ENCODE data around the gene PRKCH.

Gene PRKCH

DNA sequence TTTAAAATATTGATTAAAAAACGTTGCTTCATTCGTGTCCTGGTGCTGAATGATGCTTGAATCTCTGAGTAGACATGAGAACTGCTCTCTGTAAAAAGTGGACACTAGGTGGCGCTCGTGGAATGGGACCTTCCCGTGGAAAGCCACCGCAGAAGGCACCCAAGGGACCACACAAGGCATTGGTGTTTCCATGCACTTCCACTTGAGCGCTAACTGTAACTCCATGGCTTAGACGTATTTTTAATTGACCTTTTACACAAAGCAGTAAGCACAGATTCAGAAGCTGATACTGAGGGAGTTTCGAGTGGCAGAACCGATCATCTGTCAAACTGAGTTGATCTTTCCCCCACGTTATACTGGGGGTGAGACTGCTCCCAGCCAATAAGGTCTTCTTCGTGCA is 135.3 kb downstream of the PRKCH start:
- H3K4me3 ChIP-seq (ENCODE audit: low read depth, low read length): no peak overlapping the region
- TF ChIP-seq, protein P1, sequence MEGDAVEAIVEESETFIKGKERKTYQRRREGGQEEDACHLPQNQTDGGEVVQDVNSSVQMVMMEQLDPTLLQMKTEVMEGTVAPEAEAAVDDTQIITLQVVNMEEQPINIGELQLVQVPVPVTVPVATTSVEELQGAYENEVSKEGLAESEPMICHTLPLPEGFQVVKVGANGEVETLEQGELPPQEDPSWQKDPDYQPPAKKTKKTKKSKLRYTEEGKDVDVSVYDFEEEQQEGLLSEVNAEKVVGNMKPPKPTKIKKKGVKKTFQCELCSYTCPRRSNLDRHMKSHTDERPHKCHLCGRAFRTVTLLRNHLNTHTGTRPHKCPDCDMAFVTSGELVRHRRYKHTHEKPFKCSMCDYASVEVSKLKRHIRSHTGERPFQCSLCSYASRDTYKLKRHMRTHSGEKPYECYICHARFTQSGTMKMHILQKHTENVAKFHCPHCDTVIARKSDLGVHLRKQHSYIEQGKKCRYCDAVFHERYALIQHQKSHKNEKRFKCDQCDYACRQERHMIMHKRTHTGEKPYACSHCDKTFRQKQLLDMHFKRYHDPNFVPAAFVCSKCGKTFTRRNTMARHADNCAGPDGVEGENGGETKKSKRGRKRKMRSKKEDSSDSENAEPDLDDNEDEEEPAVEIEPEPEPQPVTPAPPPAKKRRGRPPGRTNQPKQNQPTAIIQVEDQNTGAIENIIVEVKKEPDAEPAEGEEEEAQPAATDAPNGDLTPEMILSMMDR (IDR thresholded peaks at IDR 0.05; ENCODE audit: borderline replicate concordance, insufficient read depth, low read depth, low read length): peak; percentile 73

- H3K4me3 ChIP-seq (ENCODE audit: low read depth, low read length): no peak overlapping the region
- TF ChIP-seq, protein P1 (IDR thresholded peaks at IDR 0.05; ENCODE audit: borderline replicate concordance, insufficient read depth, low read depth, low read length): no peak
These were observed 137.4 kb downstream of the PRKCH start for GRCh38 chr14:61458766-61459165.

- H3K4me3 ChIP-seq (ENCODE audit: low read depth, low read length): no peak overlapping the region
- TF ChIP-seq, protein P1 (IDR thresholded peaks at IDR 0.05; ENCODE audit: borderline replicate concordance, insufficient read depth, low read depth, low read length): no peak
These were observed 137.8 kb downstream of the PRKCH start for GRCh38 chr14:61459229-61459628.

DNA sequence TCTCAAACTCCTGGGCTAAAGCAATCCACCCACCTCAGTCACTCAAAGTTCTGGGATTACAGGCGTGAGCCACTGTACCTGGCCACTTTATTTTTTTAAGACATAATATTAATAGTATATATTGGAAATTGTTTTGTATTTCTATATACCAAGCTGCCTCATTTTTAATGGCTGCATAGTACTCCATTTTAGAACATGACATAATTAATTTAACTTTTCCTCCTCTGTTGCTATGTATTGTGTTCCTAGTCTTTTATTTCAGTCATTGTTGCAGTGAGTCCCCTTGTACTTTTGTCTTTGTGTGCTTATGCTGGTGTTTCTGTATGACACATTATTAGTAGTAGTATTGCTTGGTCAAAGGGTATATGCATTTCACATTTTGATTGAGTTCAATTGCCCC is 138.7 kb downstream of the PRKCH start:
- TF ChIP-seq, protein P1 (IDR thresholded peaks at IDR 0.05; ENCODE audit: borderline replicate concordance, insufficient read depth, low read depth, low read length): no peak
- H3K4me3 ChIP-seq (ENCODE audit: low read depth, low read length): no peak overlapping the region

DNA sequence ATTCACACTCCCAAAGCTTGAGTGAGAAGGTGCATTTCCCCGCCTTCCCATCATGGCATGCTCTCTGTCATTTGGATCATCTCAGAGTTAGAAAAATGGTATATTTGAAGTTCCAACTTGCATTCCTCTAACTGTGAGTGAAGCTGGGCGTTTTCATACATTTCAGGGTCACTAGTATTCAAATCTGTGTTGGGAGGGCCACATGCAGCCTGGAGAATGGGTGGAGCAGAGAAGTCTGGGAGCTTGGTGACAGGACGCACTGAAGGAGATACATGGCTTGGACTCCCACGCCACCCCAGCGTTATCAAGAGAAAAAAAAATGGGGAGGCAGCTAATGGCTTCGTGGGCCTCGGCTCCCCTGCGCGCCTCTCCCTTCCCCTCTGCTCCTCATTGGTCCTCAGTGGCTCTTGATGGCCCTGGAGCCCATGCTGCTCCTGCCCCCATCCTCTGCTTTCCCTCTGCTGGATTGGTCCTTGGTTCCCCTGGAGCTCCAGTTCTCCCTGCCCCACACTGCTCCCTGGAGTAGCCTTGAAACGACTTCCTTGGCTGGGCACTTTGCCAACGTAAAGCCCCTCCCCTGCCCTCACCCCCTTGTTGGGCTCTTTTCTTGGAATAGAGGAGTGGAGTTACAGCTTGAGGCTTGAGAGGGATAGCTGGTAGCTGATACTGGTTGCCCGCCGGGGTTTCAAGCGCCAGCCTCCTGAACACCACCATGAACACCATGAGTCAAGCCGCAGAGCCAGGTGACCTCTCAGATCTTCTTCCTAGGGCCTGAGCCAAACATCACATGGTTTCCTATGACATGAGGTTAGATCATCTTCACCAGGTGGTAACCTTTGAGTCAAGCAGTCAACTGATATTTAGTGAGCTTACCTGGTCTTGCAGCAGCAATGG is 139.6 kb downstream of the PRKCH start:
- H3K4me3 ChIP-seq (ENCODE audit: low read depth, low read length): no peak overlapping the region
- TF ChIP-seq, protein P1 (IDR thresholded peaks at IDR 0.05; ENCODE audit: borderline replicate concordance, insufficient read depth, low read depth, low read length): no peak

GRCh38 chr14:61461808-61462275 is 140.5 kb downstream of the PRKCH start:
- H3K4me3 ChIP-seq (ENCODE audit: low read depth, low read length): no peak overlapping the region
- TF ChIP-seq, protein P1 (IDR thresholded peaks at IDR 0.05; ENCODE audit: borderline replicate concordance, insufficient read depth, low read depth, low read length): peak; percentile 35; the same call in 1 of the 2 replicates
